GM19438 (cell line): Measurements from ENCODE around the gene COX17.

Source experiments
- ATAC-seq: cut with Tn5 transposase; IDR thresholded peaks from one replicate; pipeline ENCODE4 v1.9.1; 2021; ENCODE audit warnings: low read depth; ENCODE audit not compliant: unreplicated experiment

COX17 gene

DNA sequence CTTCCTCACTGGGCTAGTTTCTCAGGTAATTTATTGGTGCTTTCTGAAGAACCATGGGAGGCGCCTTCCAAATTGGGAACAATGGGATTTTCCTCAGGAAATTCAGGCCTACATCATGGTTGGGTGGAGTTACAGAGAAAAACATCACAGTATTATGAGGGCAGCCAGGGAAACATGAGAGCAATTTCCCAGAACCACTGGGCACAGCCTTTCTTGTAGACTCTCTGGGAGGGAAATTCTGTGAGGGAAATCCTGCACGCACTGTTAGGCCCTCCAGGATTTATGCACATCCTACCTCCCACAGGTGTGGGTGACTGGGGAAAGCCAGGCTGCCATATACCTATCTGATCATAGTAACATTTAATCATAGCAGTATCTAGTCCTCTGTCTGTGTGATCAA is 30.0 kb downstream of the COX17 start:
- no peak for ATAC-seq

GRCh38 chr3:119645813-119646212 is 31.4 kb downstream of the COX17 start:
- no peak for ATAC-seq

- ATAC-seq = no peak
Measured at GRCh38 chr3:119644481-119644880, 32.7 kb downstream of the COX17 start.

DNA sequence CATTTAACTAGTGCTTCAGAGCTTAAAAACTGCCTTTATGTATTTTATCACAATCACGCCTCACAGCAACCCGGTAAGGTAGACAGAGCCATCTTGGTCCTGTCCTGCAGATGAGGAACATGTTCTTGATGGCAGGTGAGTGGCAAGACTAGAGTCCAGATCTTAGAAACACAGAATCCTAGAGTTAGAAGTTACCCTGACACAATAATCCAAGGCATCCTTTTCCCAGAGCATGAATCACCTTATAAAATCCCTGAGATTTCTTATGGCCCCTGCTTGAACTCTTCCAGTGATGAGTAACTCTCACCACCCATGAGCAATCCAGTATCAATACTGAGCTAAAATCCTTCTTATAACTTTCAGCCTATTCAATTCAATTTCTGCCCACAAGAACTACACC is 33.7 kb downstream of the COX17 start:
- no peak for ATAC-seq

GRCh38 chr3:119642746-119643473 is 34.3 kb downstream of the COX17 start:
- ATAC-seq = no peak

- ATAC-seq = no peak
Measured at GRCh38 chr3:119641416-119641815, 35.8 kb downstream of the COX17 start.

DNA sequence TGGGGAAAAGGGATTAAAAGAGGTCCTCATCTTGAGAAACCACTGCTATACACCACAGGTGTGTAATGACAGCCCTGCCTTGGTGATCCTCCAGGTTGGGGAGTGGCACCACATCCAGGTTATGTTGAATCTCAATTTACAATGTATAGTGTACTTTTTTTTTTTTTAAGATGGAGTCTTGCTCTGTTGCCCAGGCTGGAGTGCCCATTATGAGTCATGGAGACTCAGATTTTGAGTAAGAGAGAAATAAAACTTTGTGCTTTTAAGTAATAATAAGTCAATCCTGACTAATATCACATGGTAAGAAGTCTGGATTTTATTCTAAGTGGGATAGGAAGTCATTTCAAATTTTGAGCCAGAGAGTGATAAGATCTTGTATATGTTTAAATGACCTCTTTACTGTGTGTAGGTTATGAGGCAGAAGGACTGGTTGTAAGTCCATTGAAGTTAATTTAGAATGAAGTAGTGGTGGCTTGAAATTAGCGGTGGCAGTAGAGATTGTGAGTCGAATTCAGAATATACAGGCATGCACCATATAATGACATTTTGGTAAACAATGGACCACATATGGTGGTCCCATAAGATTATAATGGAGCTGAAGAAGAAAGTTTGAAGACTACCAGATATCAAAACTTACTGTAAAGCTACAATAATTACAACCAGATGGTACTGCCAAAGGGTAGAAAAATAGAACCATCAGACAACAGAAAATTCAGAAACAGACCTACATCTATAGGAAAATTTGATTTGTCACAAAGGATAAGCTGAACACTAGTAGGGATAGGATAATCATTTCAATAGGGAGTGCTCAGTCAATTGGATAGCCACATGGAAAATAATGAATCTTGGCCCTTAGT is 37.5 kb downstream of the COX17 start:
- ATAC-seq = no peak

- ATAC-seq = peak; percentile 43
Measured at GRCh38 chr3:119637679-119638477, 39.3 kb downstream of the COX17 start.

DNA sequence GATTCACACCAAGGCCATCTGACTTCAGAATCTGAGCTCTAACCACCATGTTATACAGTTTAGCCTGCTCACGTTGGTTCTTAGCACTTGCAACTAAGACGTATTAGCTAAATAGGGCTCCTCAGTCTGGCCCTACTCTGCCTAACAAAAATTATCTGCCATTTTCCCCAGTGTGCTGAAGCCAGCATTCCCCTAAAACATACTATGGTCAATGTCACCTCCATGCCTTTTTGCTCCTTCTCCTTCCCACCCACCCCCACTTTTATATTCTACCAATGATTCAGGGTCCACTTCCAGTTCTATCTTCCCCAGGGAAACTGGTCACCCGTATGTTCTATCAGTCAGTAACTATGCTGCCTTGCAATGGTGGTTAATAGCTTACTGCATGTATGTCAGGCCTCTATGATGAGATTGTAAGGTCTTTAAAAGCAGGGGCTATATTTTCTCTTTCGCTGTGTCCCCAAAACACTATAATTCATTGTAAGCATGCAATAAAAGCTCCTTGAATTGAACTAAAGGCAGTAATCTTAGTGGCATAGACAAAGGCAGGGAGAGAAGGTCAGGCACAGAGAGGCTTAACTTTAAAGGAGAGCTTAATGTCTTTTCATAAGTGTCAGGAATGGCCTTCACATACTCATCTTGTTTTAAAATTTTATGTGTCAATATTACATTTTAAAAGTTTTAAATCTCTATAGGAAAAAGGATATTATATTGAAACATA is 40.2 kb downstream of the COX17 start:
- ATAC-seq = no peak

- ATAC-seq = no peak
Measured at GRCh38 chr3:119636249-119636648, 41.0 kb downstream of the COX17 start.

- no peak for ATAC-seq
Measured at GRCh38 chr3:119635719-119636118, 41.5 kb downstream of the COX17 start.

- no peak for ATAC-seq
Measured at GRCh38 chr3:119632829-119633228, 44.4 kb downstream of the COX17 start.

DNA sequence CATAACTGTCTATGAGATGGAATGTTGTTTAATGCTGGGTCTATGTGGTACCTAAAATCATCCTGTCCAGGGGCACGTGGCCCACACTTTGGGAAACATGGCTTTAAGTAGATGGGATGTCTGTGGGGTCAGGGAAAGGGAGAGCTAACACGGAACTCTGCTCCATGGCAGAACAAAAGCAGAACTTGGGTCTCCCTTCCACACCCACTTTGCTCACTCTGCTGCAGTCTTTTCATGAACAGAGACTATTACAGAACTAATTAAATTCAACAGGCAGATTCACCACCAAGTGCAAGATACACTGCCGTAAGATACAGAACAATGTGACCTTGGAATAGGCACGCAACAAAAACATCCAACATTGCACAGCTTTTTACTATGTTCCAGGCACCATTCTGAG is 45.0 kb downstream of the COX17 start:
- ATAC-seq = no peak

DNA sequence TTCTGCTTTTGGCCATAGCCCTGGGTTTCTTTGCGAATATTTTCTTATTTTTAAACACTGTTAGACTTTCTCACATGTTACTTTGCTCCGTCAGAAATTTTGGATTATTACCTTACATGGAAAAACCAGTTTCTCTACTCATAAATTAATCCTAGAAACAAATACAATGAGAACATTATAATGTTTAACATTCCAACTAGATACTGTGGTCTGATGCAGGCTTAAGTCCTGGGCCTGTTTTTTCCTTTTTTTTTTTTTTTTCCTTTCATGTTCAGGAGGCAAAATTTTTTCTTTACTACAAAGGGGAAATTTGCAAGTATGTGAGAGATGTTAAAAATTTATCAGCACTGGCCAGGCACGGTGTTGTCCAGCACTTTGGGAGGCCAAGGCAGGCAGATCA is 45.7 kb downstream of the COX17 start:
- no peak for ATAC-seq

DNA sequence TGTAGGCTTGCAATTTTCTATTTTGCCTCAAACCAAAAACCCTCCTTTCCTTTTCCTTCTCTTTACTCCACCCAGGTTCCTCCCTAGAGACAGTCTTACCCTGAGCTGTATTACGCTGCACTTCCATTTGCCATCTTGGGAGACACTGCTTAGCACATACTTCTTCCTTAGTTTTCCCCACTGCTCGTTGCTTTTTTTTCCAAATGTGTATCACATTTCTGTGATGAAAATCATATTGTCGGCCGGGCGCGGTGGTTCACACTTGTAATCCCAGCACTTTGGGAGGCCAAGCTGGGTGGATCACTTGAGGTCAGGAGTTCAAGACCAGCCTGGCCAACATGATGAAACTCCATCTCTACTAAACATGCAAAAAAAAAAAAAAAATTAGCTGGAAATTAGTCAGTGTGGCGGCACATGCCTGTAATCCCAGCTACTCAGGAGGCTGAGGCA is 46.3 kb downstream of the COX17 start:
- ATAC-seq = no peak

DNA sequence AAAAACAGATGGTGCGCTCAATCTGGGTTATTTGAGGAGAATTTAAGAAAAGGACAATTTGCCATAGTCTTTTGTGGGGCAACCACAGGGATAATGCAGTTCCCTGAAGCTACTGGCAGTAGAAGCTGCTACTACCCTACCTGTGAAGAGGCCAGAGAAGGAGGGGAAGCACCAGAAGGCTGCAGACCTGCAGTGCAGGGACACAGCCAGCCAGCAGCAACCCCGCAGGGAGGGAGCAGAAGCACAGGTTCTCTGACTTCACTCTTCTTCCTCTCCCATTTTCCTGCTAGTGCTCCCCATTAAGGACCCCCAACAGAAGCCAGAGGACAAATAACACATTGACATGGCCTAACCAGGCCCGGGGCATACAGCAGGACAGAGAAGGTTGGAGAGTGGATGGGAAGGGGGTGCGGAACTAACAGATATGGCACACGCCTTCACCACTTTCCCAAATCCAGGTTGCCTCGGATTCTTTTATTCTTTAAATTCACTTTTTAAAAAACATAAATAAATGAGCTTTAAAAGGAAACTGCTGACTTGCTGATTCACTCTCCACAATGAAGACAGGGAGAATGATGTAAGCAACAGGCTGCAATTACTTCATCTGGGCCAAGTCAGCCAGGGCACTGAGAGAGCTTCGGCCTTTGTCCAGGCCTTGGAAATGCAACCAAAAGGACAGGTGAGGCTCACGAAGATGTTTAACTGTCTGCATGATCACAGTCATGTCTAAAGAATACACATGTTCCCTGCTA is 46.9 kb downstream of the COX17 start:
- ATAC-seq = no peak

GRCh38 chr3:119628816-119629445 is 48.3 kb downstream of the COX17 start:
- ATAC-seq = no peak

DNA sequence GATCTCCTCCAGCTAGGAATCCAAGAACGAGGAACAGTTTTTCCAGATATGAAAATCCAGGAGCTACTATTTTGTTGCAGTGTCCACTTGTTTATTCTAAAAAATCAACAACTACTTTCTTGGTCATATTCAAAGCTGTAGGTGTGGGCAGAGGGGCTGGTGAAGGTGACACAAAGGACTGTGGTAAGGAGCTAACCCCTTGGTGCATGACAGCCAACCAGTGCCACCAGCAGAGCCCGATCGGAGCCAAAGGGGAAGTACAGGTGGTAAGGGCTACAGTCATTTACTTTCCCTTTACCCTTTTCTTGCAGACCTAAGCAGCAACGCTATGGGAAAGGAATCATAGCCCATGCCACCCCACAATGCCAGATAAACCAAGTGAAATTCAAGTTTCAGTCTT is 48.8 kb downstream of the COX17 start:
- no peak for ATAC-seq

DNA sequence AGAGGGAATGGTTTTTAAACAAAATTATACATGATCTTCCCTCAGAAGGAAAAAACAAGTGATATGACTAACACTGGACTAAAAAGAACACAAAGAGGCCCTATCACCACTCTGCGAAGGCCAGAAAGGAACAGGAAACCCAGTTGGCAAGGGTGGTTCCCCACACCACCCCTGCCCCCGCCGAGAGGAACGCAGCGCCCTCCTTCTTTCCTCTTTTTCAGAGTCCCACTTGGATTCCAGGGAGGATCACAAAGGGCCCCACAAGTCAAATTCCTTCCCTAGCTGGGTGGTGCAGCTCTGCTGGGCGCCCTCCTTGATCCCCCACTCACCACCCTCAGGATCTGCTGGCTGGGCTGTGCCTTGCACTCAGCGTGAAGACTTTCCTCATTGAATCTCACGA is 49.7 kb downstream of the COX17 start:
- ATAC-seq = no peak
